Progenitor cell of endocrine pancreas (in vitro differentiated cells): ENCODE results near the gene METTL25B. TPM values are rescaled to one million over a fixed set of nuclear protein-coding genes. Genes with fewer than 3 reads are reported as not detected.
A peak's percentile ranks its signal among the peaks of the same experiment; 100 is the strongest.

Experiments
- DNase-seq: peaks from one replicate; pipeline ENCODE4 v3.0.0; 2021; ENCODE audit warnings: low spot score; ENCODE audit not compliant: unreplicated experiment
- H3K27ac Mint-ChIP-seq: 2 replicates; pipeline ENCODE4 v1.8.0; 2021; ENCODE audit warnings: mild to moderate bottlenecking, moderate library complexity, mixed read lengths
- H3K27me3 Mint-ChIP-seq: 2 replicates; pipeline ENCODE4 v1.8.0; 2021; ENCODE audit warnings: mixed read lengths
- H3K36me3 Mint-ChIP-seq: 2 replicates; pipeline ENCODE4 v1.8.0; 2022; ENCODE audit warnings: mixed read lengths; ENCODE audit not compliant: insufficient read depth
- H3K4me1 Mint-ChIP-seq: 2 replicates; pipeline ENCODE4 v1.8.0; 2021; ENCODE audit warnings: low read depth, mixed read lengths
- H3K4me3 Mint-ChIP-seq: 2 replicates; pipeline ENCODE4 v1.8.0; 2021; ENCODE audit warnings: low read depth, mild to moderate bottlenecking, moderate library complexity, mixed read lengths
- H3K9me3 Mint-ChIP-seq: 2 replicates; pipeline ENCODE4 v1.8.0; 2021; ENCODE audit warnings: low read depth, mixed read lengths
- total RNA-seq: library from RNA; stranded (reverse); gene quantifications from 2 replicates; pipeline ENCODE4 v1.2.1, GENCODE V29; 2021
- TF ChIP-seq, protein P1 (sequence below): fragments of 200-600 bp; sonication (generic); IDR thresholded peaks from one replicate; pipeline ENCODE4 v1.5.0; 2021; ENCODE audit warnings: antibody characterized with exemption, mild to moderate bottlenecking; ENCODE audit not compliant: unreplicated experiment

Gene METTL25B
- total RNA-seq, 1 donor from 2014 or later, result 42.4 TPM

DNA sequence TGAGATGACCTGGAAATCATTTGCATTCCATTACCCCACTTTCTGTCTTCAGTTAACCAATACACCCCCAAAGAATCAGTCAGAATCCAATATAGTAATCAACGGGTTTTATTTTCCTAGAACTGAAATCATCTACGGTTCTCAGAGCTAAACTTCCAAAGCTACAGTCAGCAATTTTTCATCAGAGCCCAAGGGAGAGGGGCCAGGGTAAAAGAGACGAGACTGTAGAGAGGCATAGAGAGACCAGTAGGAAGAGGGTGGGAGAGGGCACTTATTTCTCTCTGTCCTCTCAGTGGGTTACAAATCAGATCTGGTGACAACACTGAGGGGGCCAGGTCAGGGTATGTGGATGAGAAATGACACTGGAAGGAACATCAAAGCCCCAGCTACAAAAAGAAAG is 13.7 kb downstream of the METTL25B start:
- no peak for DNase-seq
- no peak overlapping the region for H3K4me3 Mint-ChIP-seq
- H3K9me3 Mint-ChIP-seq, result no peaks in the 10 kb centered on the region
- peak overlapping the region; percentile 98 for H3K27ac Mint-ChIP-seq
- H3K36me3 Mint-ChIP-seq, result peaks cover 13% of the 10 kb centered on the region
- no peaks in the 10 kb centered on the region for H3K27me3 Mint-ChIP-seq
- TF ChIP-seq, protein P1, sequence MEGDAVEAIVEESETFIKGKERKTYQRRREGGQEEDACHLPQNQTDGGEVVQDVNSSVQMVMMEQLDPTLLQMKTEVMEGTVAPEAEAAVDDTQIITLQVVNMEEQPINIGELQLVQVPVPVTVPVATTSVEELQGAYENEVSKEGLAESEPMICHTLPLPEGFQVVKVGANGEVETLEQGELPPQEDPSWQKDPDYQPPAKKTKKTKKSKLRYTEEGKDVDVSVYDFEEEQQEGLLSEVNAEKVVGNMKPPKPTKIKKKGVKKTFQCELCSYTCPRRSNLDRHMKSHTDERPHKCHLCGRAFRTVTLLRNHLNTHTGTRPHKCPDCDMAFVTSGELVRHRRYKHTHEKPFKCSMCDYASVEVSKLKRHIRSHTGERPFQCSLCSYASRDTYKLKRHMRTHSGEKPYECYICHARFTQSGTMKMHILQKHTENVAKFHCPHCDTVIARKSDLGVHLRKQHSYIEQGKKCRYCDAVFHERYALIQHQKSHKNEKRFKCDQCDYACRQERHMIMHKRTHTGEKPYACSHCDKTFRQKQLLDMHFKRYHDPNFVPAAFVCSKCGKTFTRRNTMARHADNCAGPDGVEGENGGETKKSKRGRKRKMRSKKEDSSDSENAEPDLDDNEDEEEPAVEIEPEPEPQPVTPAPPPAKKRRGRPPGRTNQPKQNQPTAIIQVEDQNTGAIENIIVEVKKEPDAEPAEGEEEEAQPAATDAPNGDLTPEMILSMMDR, result no peak
- peaks cover 28% of the 10 kb centered on the region for H3K4me1 Mint-ChIP-seq

DNA sequence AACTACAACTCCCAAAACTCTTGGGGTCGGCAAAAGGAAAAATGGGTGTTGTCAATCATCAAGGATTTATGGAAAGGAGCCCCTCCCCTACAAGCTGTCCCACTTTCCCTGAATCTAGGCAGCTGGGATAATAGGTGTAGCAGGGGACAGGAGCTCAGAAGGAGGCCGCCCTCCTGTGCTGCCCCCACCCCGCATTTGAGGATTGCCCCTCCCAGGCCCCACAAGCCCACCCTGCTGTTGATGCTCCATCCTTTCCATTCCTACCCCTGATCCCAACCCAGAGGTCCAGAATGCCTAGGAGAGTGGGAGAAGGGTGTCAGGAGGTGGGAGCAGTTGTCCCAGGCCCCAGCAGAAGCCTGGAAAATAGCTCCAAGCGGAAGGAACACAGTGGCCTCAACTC is 14.5 kb downstream of the METTL25B start:
- H3K4me1 Mint-ChIP-seq, result peaks cover 34% of the 10 kb centered on the region
- H3K27ac Mint-ChIP-seq, result no peak overlapping the region
- no peaks in the 10 kb centered on the region for H3K27me3 Mint-ChIP-seq
- no peak for DNase-seq
- no peak overlapping the region for H3K4me3 Mint-ChIP-seq
- peaks cover 13% of the 10 kb centered on the region for H3K36me3 Mint-ChIP-seq
- TF ChIP-seq, protein P1, result no peak
- H3K9me3 Mint-ChIP-seq, result no peaks in the 10 kb centered on the region

DNA sequence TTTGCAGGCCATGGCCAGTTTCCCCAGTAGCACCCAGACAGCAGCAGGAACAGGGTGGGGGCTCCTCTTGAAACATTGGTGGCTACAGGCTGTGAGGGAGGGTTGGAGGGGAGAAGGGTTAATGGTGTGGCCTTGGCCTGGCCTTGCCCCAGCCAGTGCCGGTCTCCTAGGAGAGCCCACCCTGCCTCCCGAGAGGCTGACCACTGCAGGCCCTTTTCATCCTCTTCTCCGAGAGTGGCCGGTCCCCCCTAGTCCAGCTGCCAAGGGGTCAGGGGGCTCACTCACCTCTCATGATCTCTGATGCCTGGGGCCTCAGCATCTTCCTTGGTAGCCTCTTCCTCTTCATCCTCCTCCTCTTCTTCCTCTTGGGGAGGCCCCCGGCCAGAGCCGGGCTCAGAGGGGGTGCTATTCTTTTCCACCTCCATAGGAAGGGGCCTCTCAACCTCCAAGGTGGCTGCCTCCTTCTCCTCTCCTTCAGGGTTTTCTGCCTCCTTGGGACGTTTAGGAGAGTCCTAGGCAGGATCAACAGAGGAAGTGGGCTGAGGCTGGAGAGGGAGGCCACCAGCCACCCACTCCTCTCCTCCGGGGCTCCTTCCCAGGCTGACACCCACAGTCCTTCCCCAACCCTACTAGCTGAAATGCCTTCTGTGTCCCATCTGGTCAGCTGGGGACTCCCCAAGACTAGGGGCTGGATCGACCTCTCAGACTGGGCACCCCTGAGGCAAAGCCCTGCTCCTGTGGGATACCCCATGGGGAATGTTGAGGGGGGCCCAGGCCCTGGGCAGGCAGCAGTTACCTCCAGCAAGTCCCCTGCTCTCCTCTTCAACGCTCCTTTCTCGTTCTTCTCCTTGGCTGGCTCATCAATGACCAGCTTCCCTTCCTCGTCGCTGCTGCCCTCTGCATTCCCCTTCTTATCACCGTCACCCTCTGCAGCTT is 15.4 kb downstream of the METTL25B start:
- H3K4me3 Mint-ChIP-seq, result no peak overlapping the region
- peak overlapping the region; percentile 85 for H3K27ac Mint-ChIP-seq
- TF ChIP-seq, protein P1, result no peak
- H3K27me3 Mint-ChIP-seq, result no peaks in the 10 kb centered on the region
- H3K9me3 Mint-ChIP-seq, result no peaks in the 10 kb centered on the region
- no peak for DNase-seq
- peaks cover 13% of the 10 kb centered on the region for H3K36me3 Mint-ChIP-seq
- peaks cover 42% of the 10 kb centered on the region for H3K4me1 Mint-ChIP-seq

DNA sequence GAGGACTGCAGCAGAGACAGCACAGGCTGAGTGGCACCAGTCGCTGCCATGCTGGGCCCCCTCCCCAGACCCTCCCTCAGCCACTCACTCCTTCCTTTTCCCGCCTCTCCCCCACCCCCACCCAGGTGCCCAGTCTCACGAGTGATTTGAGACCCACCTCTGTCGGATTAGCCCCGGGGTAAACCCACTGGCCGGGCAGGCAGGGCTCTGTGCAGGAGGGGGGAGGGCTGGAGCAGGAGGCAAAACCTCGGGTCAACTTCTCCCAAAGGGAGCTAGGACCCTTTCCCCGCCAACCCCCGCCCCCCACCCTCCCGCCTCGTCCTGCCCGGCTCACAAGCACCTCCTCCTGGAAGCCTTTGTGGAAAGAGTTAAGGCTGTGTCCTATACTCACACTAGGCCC is 16.1 kb downstream of the METTL25B start:
- no peaks in the 10 kb centered on the region for H3K9me3 Mint-ChIP-seq
- H3K27ac Mint-ChIP-seq, result peak overlapping the region; percentile 85
- H3K4me1 Mint-ChIP-seq, result peaks cover 50% of the 10 kb centered on the region
- H3K27me3 Mint-ChIP-seq, result no peaks in the 10 kb centered on the region
- H3K4me3 Mint-ChIP-seq, result no peak overlapping the region
- H3K36me3 Mint-ChIP-seq, result peaks cover 13% of the 10 kb centered on the region
- TF ChIP-seq, protein P1, result no peak
- no peak for DNase-seq

DNA sequence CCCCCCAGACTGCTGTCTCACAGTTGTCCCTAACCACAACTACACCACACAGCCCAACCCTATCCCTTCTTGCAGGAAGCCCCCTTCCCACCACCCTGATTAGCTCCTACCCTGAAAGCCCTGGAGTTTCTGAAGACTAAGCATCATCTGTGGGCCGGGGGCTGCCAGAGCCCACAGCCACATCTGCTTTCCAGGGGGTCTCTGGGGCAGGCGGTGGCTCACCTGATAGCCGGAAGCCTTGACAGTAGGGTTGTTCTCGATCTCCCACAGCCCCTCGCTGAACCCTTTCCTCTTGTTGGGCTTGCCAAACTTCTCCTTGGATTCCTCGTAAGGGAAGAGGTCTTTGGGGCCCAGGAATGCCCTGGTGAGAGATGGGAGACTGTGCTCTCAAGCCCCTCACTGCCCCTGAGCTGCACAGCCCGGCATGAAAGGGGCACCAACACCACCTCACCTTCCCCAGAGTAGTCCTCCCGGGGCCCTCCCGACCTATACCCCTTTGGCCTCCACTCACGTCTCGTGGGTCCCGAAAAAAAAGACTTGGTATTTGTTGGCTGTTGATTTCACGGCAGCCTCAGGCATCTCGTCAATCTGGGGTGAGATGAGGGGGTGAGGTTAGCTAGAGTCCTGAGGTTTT is 16.6 kb downstream of the METTL25B start:
- peaks cover 55% of the 10 kb centered on the region for H3K4me1 Mint-ChIP-seq
- peaks cover 13% of the 10 kb centered on the region for H3K36me3 Mint-ChIP-seq
- no peak overlapping the region for H3K4me3 Mint-ChIP-seq

More for the DNA sequence above, 16.6 kb downstream of the METTL25B start:
- H3K9me3 Mint-ChIP-seq, result no peaks in the 10 kb centered on the region
- TF ChIP-seq, protein P1, result no peak
- H3K27me3 Mint-ChIP-seq, result no peaks in the 10 kb centered on the region
- peak overlapping the region; percentile 80 for H3K27ac Mint-ChIP-seq
- no peak for DNase-seq
